Prostate gland (tissue), 2 donors: ENCODE results near the gene LENG9. TPM values are rescaled to one million over a fixed set of nuclear protein-coding genes. Genes with fewer than 3 reads are reported as not detected.

Experiments
- DNase-seq: peaks from one replicate; pipeline ENCODE4 v3.0.0-alpha.2; 2019; ENCODE audit warnings: low spot score
- H3K27ac ChIP-seq, 2 donors: fragments of 200-600 bp; sonication (generic); 2 replicates each; pipeline ENCODE4 v1.5.1; 2017 to 2019
- H3K27me3 ChIP-seq: fragments of 200-600 bp; sonication (generic); replicated peaks from 2 replicates; pipeline ENCODE4 v1.5.1; 2019; ENCODE audit not compliant: insufficient read depth
- H3K36me3 ChIP-seq, 2 donors: fragments of 200-600 bp; sonication (generic); 1 replicate in 1 of 2; 2 replicates in 1 of 2; pipeline versions ENCODE4 v1.5.1 to v1.8.1; 2017 to 2019
- H3K4me1 ChIP-seq: fragments of 200-600 bp; sonication (generic); replicated peaks from 2 replicates; pipeline ENCODE4 v1.5.1; 2019
- H3K4me3 ChIP-seq, 2 donors: fragments of 200-600 bp; sonication (generic); 2 replicates each; pipeline ENCODE4 v1.5.1; 2017 to 2019
- H3K9me3 ChIP-seq: fragments of 200-600 bp; sonication (generic); 2 replicates; pipeline ENCODE4 v1.5.1; 2017
- CTCF ChIP-seq, 4 experiments: fragments of 200-600 bp in 2 of 4; fragments of 450-650 bp in 2 of 4; sonication (generic) in 2 of 4; IDR thresholded peaks; 1 replicate in 3 of 4; 2 replicates in 1 of 4; pipeline ENCODE4 v1.5.1; 2016 to 2019; ENCODE audit warnings: antibody characterized with exemption in 4 of 4, mild to moderate bottlenecking in 2 of 4, moderate library complexity in 2 of 4
- POLR2A ChIP-seq: fragments of 450-650 bp; IDR thresholded peaks from one replicate; pipeline ENCODE4 v1.6.1; 2016; ENCODE audit warnings: antibody characterized with exemption, mild to moderate bottlenecking
- POLR2AphosphoS5 ChIP-seq: sonication (generic); formaldehyde crosslinking; IDR thresholded peaks from one replicate; pipeline ENCODE4 v1.6.1; 2017; ENCODE audit warnings: antibody characterized with exemption
- WGBS: methylation state at CpG from one replicate; pipeline ENCODE4 v1.1.5; 2018; 5-methylcytosine and 5-hydroxymethylcytosine counted together
- intact Hi-C: fragments of 100-400 bp; cut with DNase I; formaldehyde crosslinking; loops from one replicate; pipeline ENCODE4 v1.14.2; 2022
- total RNA-seq, 2 donors: library from RNA; depleted of rRNA; stranded (reverse); fragments of >200 nt; gene quantifications; one replicate each; pipeline ENCODE4 v1.1.0, GENCODE V29; 2016

Gene LENG9
- total RNA-seq, 2 donors from 2014 or later = 18.6 to 22.2 TPM

- Histone ChIP-seq H3K4me1 (no peaks in the 10 kb centered on the region), H3K36me3 (no peaks in the 10 kb centered on the region), H3K4me3 (no peak overlapping the region), H3K27me3 (no peaks in the 10 kb centered on the region), H3K9me3 (no peaks in the 10 kb centered on the region), H3K27ac (no peak overlapping the region)
- DNase-seq = no peak
- intact Hi-C loops = loop anchor here (10.0 kb wide), 1 partner anchor 193 kb away; no protein-coding TSS in a partner anchor
- 10% methylated on average over 16 of the region's 16 CpGs for WGBS
- TF ChIP-seq POLR2A (no peak), POLR2AphosphoS5 (no peak), CTCF (IDR thresholded peaks at IDR 0.05) (peak in 3 of 4 experiments; percentile 19 to 45 (median 42))
Measured at GRCh38 chr19:54481326-54481930, 17.9 kb upstream of the LENG9 start.

- 69% methylated on average over 2 of the region's 2 CpGs for WGBS
Measured at GRCh38 chr19:54480051-54480450, 16.5 kb upstream of the LENG9 start.

GRCh38 chr19:54478677-54479266, 15.2 kb upstream of the LENG9 start:
- no peak for DNase-seq
- Histone ChIP-seq H3K4me3 (no peak overlapping the region), H3K27me3 (no peaks in the 10 kb centered on the region), H3K4me1 (no peaks in the 10 kb centered on the region), H3K36me3 (no peaks in the 10 kb centered on the region), H3K27ac (no peak overlapping the region), H3K9me3 (no peaks in the 10 kb centered on the region)
- 12% methylated on average over 10 of the region's 10 CpGs for WGBS
- intact Hi-C loops = no loop called here
- TF ChIP-seq POLR2A (no peak), CTCF (IDR thresholded peaks at IDR 0.05) (peak in 3 of 4 experiments; percentile 33 to 57 (median 38)), POLR2AphosphoS5 (no peak)

More at GRCh38 chr19:54480051-54480450, 16.5 kb upstream of the LENG9 start:
- no peaks in the 10 kb centered on the region for H3K36me3 ChIP-seq
- no peak overlapping the region for H3K27ac ChIP-seq
- intact Hi-C loops = loop anchor here (10.0 kb wide), 1 partner anchor 195 kb away; no protein-coding TSS in a partner anchor
- no peak for DNase-seq
- TF ChIP-seq CTCF (IDR thresholded peaks at IDR 0.05) (no peak), POLR2AphosphoS5 (no peak), POLR2A (no peak)
- no peaks in the 10 kb centered on the region for H3K27me3 ChIP-seq
- no peak overlapping the region for H3K4me3 ChIP-seq
- H3K9me3 ChIP-seq = no peaks in the 10 kb centered on the region
- H3K4me1 ChIP-seq = no peaks in the 10 kb centered on the region

GRCh38 chr19:54477650-54478049, 14.1 kb upstream of the LENG9 start:
- TF ChIP-seq CTCF (IDR thresholded peaks at IDR 0.05) = no peak
- no peak for TF ChIP-seq POLR2AphosphoS5
- no peak for TF ChIP-seq POLR2A
- intact Hi-C loops = no loop called here
- Histone ChIP-seq H3K27ac (no peak overlapping the region), H3K27me3 (no peaks in the 10 kb centered on the region), H3K4me3 (no peak overlapping the region), H3K9me3 (no peaks in the 10 kb centered on the region), H3K36me3 (no peaks in the 10 kb centered on the region), H3K4me1 (no peaks in the 10 kb centered on the region)
- 64% methylated on average over 3 of the region's 3 CpGs for WGBS
- no peak for DNase-seq

GRCh38 chr19:54475706-54476105, 12.1 kb upstream of the LENG9 start:
- TF ChIP-seq POLR2A = no peak
- no peak for TF ChIP-seq CTCF (IDR thresholded peaks at IDR 0.05)
- TF ChIP-seq POLR2AphosphoS5 = no peak
- Histone ChIP-seq H3K27ac (no peak overlapping the region), H3K27me3 (no peaks in the 10 kb centered on the region), H3K4me3 (no peak overlapping the region), H3K9me3 (no peaks in the 10 kb centered on the region), H3K36me3 (no peaks in the 10 kb centered on the region), H3K4me1 (no peaks in the 10 kb centered on the region)
- intact Hi-C loops = no loop called here
- DNase-seq = no peak
- 89% methylated on average over 11 of the region's 11 CpGs for WGBS
